HepG2 (cell line): Measurements from ENCODE around the gene RIPOR3. TPM values are rescaled to one million over a fixed set of nuclear protein-coding genes. Genes with fewer than 3 reads are reported as not detected.

ENCODE experiments used
- CTCF ChIP-seq: sonication (generic); formaldehyde crosslinking; IDR thresholded peaks from 2 replicates; pipeline ENCODE4 v1.5.0; 2020; ENCODE audit warnings: mild to moderate bottlenecking, missing genetic modification reagents, moderate library complexity
- FOXO4 ChIP-seq: sonication (generic); formaldehyde crosslinking; conservative IDR thresholded peaks from 2 replicates; pipeline ENCODE4 v1.8.1; 2023; ENCODE audit warnings: missing genetic modification reagents
- GMEB2 ChIP-seq: IDR thresholded peaks from 2 replicates; pipeline ENCODE4 v1.6.1; 2016; ENCODE audit warnings: missing biosample characterization, missing genetic modification reagents, low read depth
- HHEX ChIP-seq: IDR thresholded peaks from 2 replicates; pipeline ENCODE4 v1.6.1; 2016; ENCODE audit warnings: control low read depth
- HNRNPUL1 ChIP-seq: fragments of 200-400 bp; formaldehyde crosslinking; IDR thresholded peaks from 2 replicates; pipeline ENCODE4 v1.6.1; 2017; ENCODE audit warnings: low read depth, mild to moderate bottlenecking, low read length, moderate library complexity
- MBNL3 ChIP-seq: fragments of 250-450 bp; sonication (Bioruptor Pico); conservative IDR thresholded peaks from 2 replicates; pipeline ENCODE4 v1.8.0; 2022; ENCODE audit warnings: mild to moderate bottlenecking, inconsistent platforms
- PHF5A ChIP-seq: IDR thresholded peaks from one replicate; pipeline ENCODE4 v1.6.1; 2018; ENCODE audit warnings: low read depth, missing genetic modification reagents; ENCODE audit not compliant: unreplicated experiment
- SPEN ChIP-seq: sonication (generic); formaldehyde crosslinking; IDR thresholded peaks from 2 replicates; pipeline ENCODE4 v1.5.1; 2020; ENCODE audit warnings: low read depth, mild to moderate bottlenecking, missing genetic modification reagents
- ZFP36L1 ChIP-seq: sonication (generic); formaldehyde crosslinking; IDR thresholded peaks from 2 replicates; pipeline ENCODE4 v1.8.0; 2022; ENCODE audit warnings: mild to moderate bottlenecking, missing genetic modification reagents, moderate library complexity
- ZNF142 ChIP-seq: sonication (generic); formaldehyde crosslinking; IDR thresholded peaks from 2 replicates; pipeline ENCODE4 v1.4.0; 2020; ENCODE audit warnings: missing genetic modification reagents
- ZNF33A ChIP-seq: sonication (generic); formaldehyde crosslinking; IDR thresholded peaks from 2 replicates; pipeline ENCODE4 v1.5.1; 2020; ENCODE audit warnings: missing genetic modification reagents, mild to moderate bottlenecking, moderate library complexity, borderline replicate concordance
- ZNF75D ChIP-seq: sonication (generic); formaldehyde crosslinking; IDR thresholded peaks from 2 replicates; pipeline ENCODE4 v1.8.1; 2023; ENCODE audit warnings: missing genetic modification reagents, mild to moderate bottlenecking, borderline replicate concordance
- polyA plus RNA-seq, 8 experiments: library from polyadenylated mRNA; depleted of rRNA in 3 of 8; stranded (reverse) in 7 of 8; unstranded in 1 of 8; fragments of >200 nt; fragmentation: Illumina TruSeq in 4 of 8; extraction: Trizol in 4 of 8; gene quantifications; 2 replicates each; pipeline versions ENCODE4 v1.2.1 to v1.2.3, GENCODE V29; 2011 to 2016; ENCODE audit warnings: low read depth in 4 of 8, missing spikeins in 1 of 8, mixed read lengths in 1 of 8; ENCODE audit not compliant: insufficient read depth in 1 of 8
- total RNA-seq, 5 experiments: library from RNA; depleted of rRNA; stranded (reverse); fragments of >200 nt; fragmentation: Illumina TruSeq; extraction: Trizol; gene quantifications; 2 replicates each; pipeline ENCODE4 v1.2.3, GENCODE V29; 2016; ENCODE audit warnings: low read depth in 1 of 5

Gene RIPOR3
- total and polyA plus RNA-seq, 2 of the 13 experiments (the other 11 are each of a cell fraction or from before 2014, with no cell fraction given), result 0.18 TPM; not detected in 1

GRCh38 chr20:50635676-50636600 lies 55.4 kb downstream of the RIPOR3 start (continued):
- TF ChIP-seq ZNF142 (no peak; the same call in 1 of the 2 replicates), HHEX (CRISPR knock-in tag) (peak; percentile 4; the same call in 1 of the 2 replicates), ZNF75D (no peak), FOXO4 (CRISPR knock-in tag) (no peak), ZFP36L1 (CRISPR knock-in tag) (no peak), GMEB2 (no peak), MBNL3 (CRISPR knock-in tag) (no peak), ZNF33A (0 out of 2 replicates have a peak, but pooled peaks have one; percentile 47), PHF5A (CRISPR knock-in tag) (no peak), SPEN (CRISPR knock-in tag) (peak; percentile 48), HNRNPUL1 (no peak), CTCF (CRISPR knock-in tag) (peak; percentile 97)
